Glutamatergic neuron (in vitro differentiated cells): Measurements from ENCODE around the gene TNNT3. TPM values are rescaled to one million over a fixed set of nuclear protein-coding genes. Genes with fewer than 3 reads are reported as not detected.

ENCODE experiments used
- DNase-seq: peaks from one replicate; pipeline ENCODE4 v3.0.0; 2022
- H3K27ac Mint-ChIP-seq: one replicate; pipeline ENCODE4 v1.8.0; 2020; ENCODE audit warnings: mild to moderate bottlenecking, mixed read lengths, inconsistent platforms; ENCODE audit not compliant: unreplicated experiment
- H3K27me3 Mint-ChIP-seq: one replicate; pipeline ENCODE4 v1.8.0; 2020; ENCODE audit warnings: mild to moderate bottlenecking, moderate library complexity, mixed read lengths, inconsistent platforms; ENCODE audit not compliant: unreplicated experiment
- H3K36me3 Mint-ChIP-seq: one replicate; pipeline ENCODE4 v1.8.0; 2020; ENCODE audit warnings: mild to moderate bottlenecking, mixed read lengths, inconsistent platforms; ENCODE audit not compliant: unreplicated experiment
- H3K4me1 Mint-ChIP-seq: one replicate; pipeline ENCODE4 v1.8.0; 2020; ENCODE audit warnings: mild to moderate bottlenecking, low read depth, mixed read lengths, inconsistent platforms; ENCODE audit not compliant: unreplicated experiment
- H3K4me3 Mint-ChIP-seq: one replicate; pipeline ENCODE4 v1.8.0; 2020; ENCODE audit warnings: mild to moderate bottlenecking, mixed read lengths, inconsistent platforms; ENCODE audit not compliant: unreplicated experiment
- H3K9me3 Mint-ChIP-seq: one replicate; pipeline ENCODE4 v1.8.0; 2020; ENCODE audit warnings: mild to moderate bottlenecking, moderate library complexity, mixed read lengths, inconsistent platforms; ENCODE audit not compliant: unreplicated experiment
- CTCF ChIP-seq: fragments of 200-600 bp; sonication (generic); IDR thresholded peaks from one replicate; pipeline ENCODE4 v1.5.0; 2021; ENCODE audit not compliant: partially characterized antibody, unreplicated experiment
- total RNA-seq: library from RNA; stranded (reverse); fragmentation: NEBNext Ultra II Directional; extraction: Animal tissue kit (Norgen Biotek cat#: 25700); gene quantifications from one replicate; pipeline ENCODE4 v1.2.1, GENCODE V29; 2021; ENCODE audit not compliant: unreplicated experiment

Gene TNNT3
- total RNA-seq, 1 donor from 2014 or later, result not detected

GRCh38 chr11:1913271-1914060 is 6.0 kb upstream of the TNNT3 start:
- Mint-ChIP-seq H3K4me3 (no peak overlapping the region), H3K9me3 (peaks cover 7% of the 10 kb centered on the region), H3K36me3 (no peaks in the 10 kb centered on the region), H3K27me3 (peaks cover 10% of the 10 kb centered on the region), H3K4me1 (no peaks in the 10 kb centered on the region), H3K27ac (no peak overlapping the region)
- no peak for TF ChIP-seq CTCF
- DNase-seq, result no peak

GRCh38 chr11:1915795-1916131 is 3.7 kb upstream of the TNNT3 start:
- Mint-ChIP-seq H3K27ac (no peak overlapping the region), H3K4me3 (no peak overlapping the region), H3K9me3 (peaks cover 7% of the 10 kb centered on the region), H3K4me1 (no peaks in the 10 kb centered on the region), H3K27me3 (peaks cover 10% of the 10 kb centered on the region), H3K36me3 (no peaks in the 10 kb centered on the region)
- DNase-seq, result no peak
- no peak for TF ChIP-seq CTCF

- TF ChIP-seq CTCF, result no peak
- no peak overlapping the region for H3K27ac Mint-ChIP-seq
- no peak for DNase-seq
- peaks cover 7% of the 10 kb centered on the region for H3K9me3 Mint-ChIP-seq
- H3K4me3 Mint-ChIP-seq, result no peak overlapping the region
- H3K27me3 Mint-ChIP-seq, result peaks cover 10% of the 10 kb centered on the region
- no peaks in the 10 kb centered on the region for H3K36me3 Mint-ChIP-seq
- H3K4me1 Mint-ChIP-seq, result no peaks in the 10 kb centered on the region
Observed at GRCh38 chr11:1916132-1916985, 3.1 kb upstream of the TNNT3 start.

- H3K27me3 Mint-ChIP-seq, result peaks cover 10% of the 10 kb centered on the region
- no peak for TF ChIP-seq CTCF
- no peaks in the 10 kb centered on the region for H3K36me3 Mint-ChIP-seq
- no peaks in the 10 kb centered on the region for H3K4me1 Mint-ChIP-seq
- H3K4me3 Mint-ChIP-seq, result no peak overlapping the region
- DNase-seq, result no peak
- H3K9me3 Mint-ChIP-seq, result peaks cover 7% of the 10 kb centered on the region
- no peak overlapping the region for H3K27ac Mint-ChIP-seq
Observed at GRCh38 chr11:1916986-1917522, 2.4 kb upstream of the TNNT3 start.
